Activated naive CD8-positive, alpha-beta T cell treated with anti-CD3 and anti-CD28 coated beads for 36 hours (primary cell): Measurements from ENCODE around the gene CADM1. TPM values are rescaled to one million over a fixed set of nuclear protein-coding genes. Genes with fewer than 3 reads are reported as not detected.

Experiments
- DNase-seq: peaks from one replicate; pipeline ENCODE4 v3.0.0; 2021
- H3K27ac Mint-ChIP-seq: one replicate; pipeline ENCODE4 v1.8.0; 2022; ENCODE audit warnings: mild to moderate bottlenecking, moderate library complexity, mixed read lengths
- H3K27me3 Mint-ChIP-seq: one replicate; pipeline ENCODE4 v1.8.0; 2022; ENCODE audit warnings: mild to moderate bottlenecking, mixed read lengths
- H3K36me3 Mint-ChIP-seq: one replicate; pipeline ENCODE4 v1.8.0; 2021; ENCODE audit warnings: mild to moderate bottlenecking, mixed read lengths
- H3K4me1 Mint-ChIP-seq: one replicate; pipeline ENCODE4 v1.8.0; 2021; ENCODE audit warnings: mixed read lengths
- H3K4me3 Mint-ChIP-seq: one replicate; pipeline ENCODE4 v1.8.0; 2022; ENCODE audit warnings: mild to moderate bottlenecking, moderate library complexity, mixed read lengths
- H3K9me3 Mint-ChIP-seq: one replicate; pipeline ENCODE4 v1.8.0; 2022; ENCODE audit warnings: mixed read lengths
- total RNA-seq, 2 experiments: library from RNA; stranded (reverse); gene quantifications; one replicate each; pipeline ENCODE4 v1.2.3, GENCODE V29; 2021

Gene CADM1
- total RNA-seq, 2 experiments from 2014 or later, result not detected

DNA sequence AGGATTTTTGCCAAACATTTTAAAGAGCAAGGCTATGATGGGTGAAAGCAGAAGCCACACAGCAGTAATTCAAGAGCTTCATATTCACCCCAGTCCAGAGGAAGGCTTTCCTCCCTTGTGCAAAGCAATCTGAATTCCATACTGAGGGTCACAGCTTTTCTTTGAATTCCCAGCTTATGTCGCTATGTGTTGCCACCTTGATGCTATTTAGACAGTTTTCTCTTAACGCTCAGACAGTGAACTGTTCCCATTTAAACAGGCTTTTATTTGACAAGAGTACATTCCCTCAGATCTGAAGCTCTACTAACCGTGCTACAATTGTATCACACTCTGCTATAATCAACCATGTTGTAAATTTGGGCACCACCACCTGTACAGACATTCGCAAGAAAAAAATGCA, 279.7 kb downstream of the CADM1 start:
- no peak overlapping the region for H3K4me3 Mint-ChIP-seq
- no peaks in the 10 kb centered on the region for H3K9me3 Mint-ChIP-seq
- no peaks in the 10 kb centered on the region for H3K4me1 Mint-ChIP-seq
- H3K36me3 Mint-ChIP-seq, result no peaks in the 10 kb centered on the region
- H3K27me3 Mint-ChIP-seq, result peaks cover 14% of the 10 kb centered on the region
- no peak overlapping the region for H3K27ac Mint-ChIP-seq
- no peak for DNase-seq

DNA sequence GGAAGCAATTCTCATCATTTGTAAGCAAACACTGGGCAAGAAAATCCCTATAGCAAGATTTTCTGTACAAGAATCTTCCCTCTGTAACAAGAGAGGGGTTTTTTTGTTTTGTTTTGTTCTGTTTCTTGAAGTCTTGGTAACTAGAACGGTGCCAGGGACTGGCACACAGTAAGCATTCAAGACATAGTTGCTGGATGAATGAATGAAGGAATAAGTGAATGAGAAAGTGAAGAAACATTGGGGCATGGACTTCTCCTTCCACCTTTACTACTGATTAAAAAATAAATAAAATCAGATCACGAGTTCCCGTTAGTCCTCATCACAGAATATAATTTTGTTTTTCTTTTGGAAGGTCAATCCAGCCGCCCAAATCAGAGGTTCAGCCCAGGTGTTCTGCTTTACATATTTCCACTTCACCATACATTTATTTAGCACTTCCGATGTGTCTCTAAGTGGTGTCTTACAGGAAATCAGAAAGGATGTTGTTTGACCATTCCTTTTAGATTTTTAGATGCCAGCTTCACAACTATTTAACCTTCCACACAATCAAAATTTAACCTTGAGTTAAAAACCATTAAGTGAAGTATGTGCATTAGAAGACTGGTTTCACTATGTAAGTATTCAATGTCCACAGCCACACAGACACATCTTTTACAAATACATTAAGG, 281.2 kb downstream of the CADM1 start:
- Mint-ChIP-seq H3K9me3 (no peaks in the 10 kb centered on the region), H3K4me3 (no peak overlapping the region), H3K27ac (no peak overlapping the region), H3K27me3 (peaks cover 13% of the 10 kb centered on the region), H3K4me1 (no peaks in the 10 kb centered on the region), H3K36me3 (no peaks in the 10 kb centered on the region)
- DNase-seq, result no peak

DNA sequence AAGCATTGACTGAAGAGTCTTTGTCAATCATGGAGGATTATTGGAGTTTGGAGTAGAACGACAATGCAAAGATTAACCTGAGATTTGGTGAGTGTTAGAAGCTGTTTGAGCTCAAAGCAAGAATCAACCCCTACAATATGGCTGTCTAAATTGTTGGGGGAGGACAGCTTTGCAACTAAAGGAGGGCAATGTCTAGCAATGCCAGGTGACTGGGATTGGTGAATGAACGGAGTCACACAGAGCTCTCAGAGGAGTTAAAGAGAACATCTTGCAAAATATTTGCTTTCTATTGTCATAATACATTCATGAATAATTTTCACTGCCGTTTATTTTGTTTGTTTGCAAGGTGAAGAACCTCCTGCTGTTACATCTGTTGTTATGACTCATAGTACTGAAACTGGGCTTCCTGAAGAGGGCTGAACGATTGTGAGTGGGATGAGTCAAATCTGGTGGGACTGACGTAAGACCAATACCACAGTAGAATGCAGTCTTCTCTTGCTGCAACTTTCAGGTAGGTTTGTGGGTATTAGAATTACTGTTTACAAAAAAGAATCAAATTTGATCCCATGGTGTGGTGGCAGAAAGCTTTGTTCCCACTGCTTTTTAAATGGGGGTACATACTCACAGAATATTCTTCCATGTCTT, 281.9 kb downstream of the CADM1 start:
- Mint-ChIP-seq H3K27me3 (peaks cover 13% of the 10 kb centered on the region), H3K36me3 (no peaks in the 10 kb centered on the region), H3K4me3 (no peak overlapping the region), H3K27ac (no peak overlapping the region), H3K9me3 (no peaks in the 10 kb centered on the region), H3K4me1 (no peaks in the 10 kb centered on the region)
- DNase-seq, result no peak

- Mint-ChIP-seq H3K36me3 (no peaks in the 10 kb centered on the region), H3K9me3 (no peaks in the 10 kb centered on the region), H3K4me1 (no peaks in the 10 kb centered on the region), H3K27ac (no peak overlapping the region), H3K27me3 (peaks cover 9% of the 10 kb centered on the region), H3K4me3 (no peak overlapping the region)
- DNase-seq, result no peak
These were observed 282.6 kb downstream of the CADM1 start for GRCh38 chr11:115221461-115222069.

DNA sequence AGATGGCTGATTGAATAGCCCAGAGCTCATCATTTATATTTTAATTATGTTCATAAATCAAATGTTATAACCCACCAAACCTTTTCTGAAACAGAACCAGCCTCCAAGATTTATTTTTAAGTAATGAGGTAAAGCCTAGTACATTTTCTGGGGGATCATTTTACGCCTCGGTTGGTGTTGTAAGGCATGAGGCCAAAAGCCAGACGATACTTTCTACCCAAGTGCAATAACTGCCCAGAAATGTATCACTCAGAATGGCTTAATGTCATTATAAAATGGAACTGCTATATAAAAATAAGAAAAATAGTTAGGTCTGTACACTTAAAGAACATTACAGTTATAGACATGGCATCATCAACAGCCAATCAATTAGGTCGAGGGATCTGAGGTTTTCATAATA, 283.3 kb downstream of the CADM1 start:
- H3K4me3 Mint-ChIP-seq, result no peak overlapping the region
- H3K27ac Mint-ChIP-seq, result no peak overlapping the region
- H3K9me3 Mint-ChIP-seq, result no peaks in the 10 kb centered on the region
- no peaks in the 10 kb centered on the region for H3K4me1 Mint-ChIP-seq
- no peaks in the 10 kb centered on the region for H3K36me3 Mint-ChIP-seq
- peaks cover 6% of the 10 kb centered on the region for H3K27me3 Mint-ChIP-seq
- no peak for DNase-seq

DNA sequence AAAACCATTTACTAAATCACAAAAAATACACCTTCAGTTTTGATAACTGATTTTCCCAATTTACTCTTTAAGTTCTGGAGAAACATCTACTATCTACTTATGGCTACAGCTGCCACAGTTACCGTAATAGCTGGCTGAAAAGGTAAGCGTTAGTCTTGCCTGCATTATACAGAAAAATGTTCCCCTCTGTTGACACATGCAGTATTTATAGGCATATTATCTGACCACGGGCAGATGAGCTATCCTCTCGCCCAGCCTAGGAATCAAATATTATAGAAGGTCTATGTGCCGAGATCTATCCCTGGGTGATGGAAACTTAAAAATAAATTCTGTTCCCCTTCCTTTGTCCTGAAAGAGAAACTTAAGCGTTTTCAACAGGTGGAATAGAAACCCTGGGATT, 283.8 kb downstream of the CADM1 start:
- Mint-ChIP-seq H3K9me3 (no peaks in the 10 kb centered on the region), H3K27ac (no peak overlapping the region), H3K27me3 (peaks cover 6% of the 10 kb centered on the region), H3K4me1 (no peaks in the 10 kb centered on the region), H3K4me3 (no peak overlapping the region), H3K36me3 (no peaks in the 10 kb centered on the region)
- DNase-seq, result no peak

DNA sequence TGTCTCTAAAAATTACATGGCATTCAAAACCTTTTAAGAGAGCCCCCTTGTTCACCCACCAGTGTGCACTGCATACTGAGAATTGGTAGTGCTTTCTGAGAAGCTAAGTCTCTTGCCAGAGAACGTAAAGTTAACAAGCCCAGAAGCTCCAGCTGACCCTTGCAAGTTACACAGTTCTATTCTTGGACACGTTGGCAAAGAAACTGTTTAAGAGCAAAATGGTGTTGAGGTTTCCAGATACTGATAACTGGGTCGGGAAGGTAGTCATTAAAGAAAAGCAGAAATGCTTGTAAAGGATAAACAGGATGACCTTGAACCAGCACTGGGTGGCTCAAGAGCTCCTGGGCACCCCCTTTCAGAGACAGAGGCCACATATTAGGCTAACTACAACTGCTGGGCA, 284.8 kb downstream of the CADM1 start:
- H3K27ac Mint-ChIP-seq, result no peak overlapping the region
- H3K4me3 Mint-ChIP-seq, result no peak overlapping the region
- no peak for DNase-seq
- H3K27me3 Mint-ChIP-seq, result no peaks in the 10 kb centered on the region
- H3K36me3 Mint-ChIP-seq, result no peaks in the 10 kb centered on the region
- no peaks in the 10 kb centered on the region for H3K9me3 Mint-ChIP-seq
- H3K4me1 Mint-ChIP-seq, result no peaks in the 10 kb centered on the region

DNA sequence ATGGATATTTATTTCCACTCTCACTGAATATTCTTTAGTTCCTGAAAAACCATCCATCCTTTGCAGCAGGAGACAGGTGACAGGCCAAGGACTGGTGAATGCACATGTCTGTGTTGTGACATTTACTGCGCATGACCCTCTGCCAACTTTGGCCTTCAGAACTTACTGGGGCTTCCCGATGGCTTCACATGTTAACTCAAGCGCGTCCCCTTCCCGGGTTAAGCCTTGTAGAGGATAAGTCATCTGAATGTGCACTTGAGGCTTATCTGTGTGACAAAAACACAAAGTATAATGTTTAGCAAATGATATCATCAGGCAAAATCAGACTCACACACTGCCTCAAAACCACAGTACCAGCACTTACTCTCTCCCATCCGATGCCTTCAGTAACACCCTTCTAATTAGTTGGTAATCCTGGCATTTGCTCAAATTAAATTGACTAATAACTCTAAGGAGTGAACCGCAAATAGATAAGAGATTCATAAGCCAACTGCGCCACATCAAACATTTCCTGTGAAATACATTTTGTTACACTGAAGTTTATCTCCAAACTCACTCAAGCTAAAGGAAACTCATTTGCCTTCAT, 286.4 kb downstream of the CADM1 start:
- no peaks in the 10 kb centered on the region for H3K4me1 Mint-ChIP-seq
- H3K27me3 Mint-ChIP-seq, result no peaks in the 10 kb centered on the region
- no peak for DNase-seq
- H3K27ac Mint-ChIP-seq, result no peak overlapping the region
- H3K9me3 Mint-ChIP-seq, result no peaks in the 10 kb centered on the region
- H3K4me3 Mint-ChIP-seq, result no peak overlapping the region
- no peaks in the 10 kb centered on the region for H3K36me3 Mint-ChIP-seq

DNA sequence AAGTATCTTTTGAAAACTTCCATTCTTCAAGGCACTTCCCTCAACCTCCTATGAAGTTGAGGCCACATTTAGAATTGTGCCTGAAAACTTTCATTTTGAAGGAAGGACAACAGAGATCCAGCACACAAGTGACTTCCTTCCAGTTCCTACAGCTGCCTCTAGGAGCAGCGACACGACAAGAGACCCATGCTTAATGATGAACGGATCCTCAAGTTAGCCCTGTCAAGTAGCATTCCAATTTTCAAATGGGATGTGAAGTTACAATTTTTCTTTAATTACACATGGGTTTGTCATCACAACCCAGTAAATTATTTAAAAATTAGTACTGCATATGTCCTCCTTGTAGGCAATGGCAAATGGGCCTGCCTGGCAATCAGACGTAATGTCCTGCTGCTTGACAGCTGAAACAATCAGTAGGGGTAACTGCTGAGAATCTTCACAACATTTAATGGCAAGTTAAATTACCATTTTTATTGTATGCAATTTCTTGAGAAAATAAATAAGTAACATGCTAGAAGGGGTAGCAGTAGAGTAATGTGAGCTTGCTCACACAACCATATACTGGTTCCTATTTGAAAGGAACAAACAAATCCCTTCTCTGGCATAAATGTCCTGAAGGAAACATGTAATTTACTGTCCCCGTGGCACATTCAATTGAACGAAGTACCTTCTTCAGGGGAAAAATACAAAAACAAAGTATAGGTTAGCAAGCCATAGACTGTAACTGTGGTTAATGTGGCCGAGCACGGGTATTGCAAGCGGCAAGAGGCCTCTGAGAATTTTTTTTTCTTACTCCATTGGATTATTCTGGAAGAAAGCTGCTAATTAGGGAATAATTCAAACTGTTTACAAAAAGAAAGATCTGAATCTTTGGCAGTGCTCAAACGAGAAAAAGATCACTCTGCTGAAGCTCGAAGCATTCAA, 288.3 kb downstream of the CADM1 start:
- Mint-ChIP-seq H3K27me3 (no peaks in the 10 kb centered on the region), H3K36me3 (no peaks in the 10 kb centered on the region), H3K4me3 (no peak overlapping the region), H3K4me1 (no peaks in the 10 kb centered on the region), H3K9me3 (no peaks in the 10 kb centered on the region), H3K27ac (no peak overlapping the region)
- no peak for DNase-seq

GRCh38 chr11:115214644-115215234, 289.5 kb downstream of the CADM1 start:
- no peak overlapping the region for H3K4me3 Mint-ChIP-seq
- H3K4me1 Mint-ChIP-seq, result no peaks in the 10 kb centered on the region
- DNase-seq, result no peak
- no peaks in the 10 kb centered on the region for H3K36me3 Mint-ChIP-seq
- H3K9me3 Mint-ChIP-seq, result no peaks in the 10 kb centered on the region
- H3K27me3 Mint-ChIP-seq, result no peaks in the 10 kb centered on the region
- no peak overlapping the region for H3K27ac Mint-ChIP-seq

GRCh38 chr11:115213007-115213406, 291.2 kb downstream of the CADM1 start:
- no peaks in the 10 kb centered on the region for H3K36me3 Mint-ChIP-seq
- H3K27me3 Mint-ChIP-seq, result no peaks in the 10 kb centered on the region
- no peak overlapping the region for H3K27ac Mint-ChIP-seq
- no peak for DNase-seq
- H3K9me3 Mint-ChIP-seq, result no peaks in the 10 kb centered on the region
- no peak overlapping the region for H3K4me3 Mint-ChIP-seq
- H3K4me1 Mint-ChIP-seq, result no peaks in the 10 kb centered on the region

DNA sequence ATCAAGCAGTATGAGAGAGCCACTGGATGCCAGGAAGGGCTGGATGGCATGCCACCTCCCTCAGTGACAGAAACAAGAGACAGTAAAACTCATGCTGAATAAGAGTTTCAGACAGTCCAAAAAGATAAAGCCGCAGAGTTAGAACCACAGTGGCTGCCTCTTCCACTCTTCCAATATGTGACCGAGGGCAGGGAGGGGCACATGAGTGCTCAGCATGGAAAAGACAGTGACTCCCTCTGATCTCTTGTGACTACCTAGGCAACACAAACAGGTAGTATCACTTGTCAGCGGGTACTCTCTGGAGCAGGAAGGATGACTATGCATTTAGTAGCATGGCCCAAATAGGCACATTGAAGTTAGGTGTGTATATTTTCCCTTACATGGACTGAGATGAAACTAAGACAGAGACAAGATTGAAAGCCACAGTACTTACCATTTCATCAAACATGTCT, 295.4 kb downstream of the CADM1 start:
- no peak for DNase-seq
- Mint-ChIP-seq H3K36me3 (no peaks in the 10 kb centered on the region), H3K4me1 (no peaks in the 10 kb centered on the region), H3K27me3 (no peaks in the 10 kb centered on the region), H3K4me3 (no peak overlapping the region), H3K27ac (no peak overlapping the region), H3K9me3 (no peaks in the 10 kb centered on the region)

GRCh38 chr11:115207916-115208315, 296.3 kb downstream of the CADM1 start:
- Mint-ChIP-seq H3K4me1 (no peaks in the 10 kb centered on the region), H3K4me3 (no peak overlapping the region), H3K27me3 (no peaks in the 10 kb centered on the region)

DNA sequence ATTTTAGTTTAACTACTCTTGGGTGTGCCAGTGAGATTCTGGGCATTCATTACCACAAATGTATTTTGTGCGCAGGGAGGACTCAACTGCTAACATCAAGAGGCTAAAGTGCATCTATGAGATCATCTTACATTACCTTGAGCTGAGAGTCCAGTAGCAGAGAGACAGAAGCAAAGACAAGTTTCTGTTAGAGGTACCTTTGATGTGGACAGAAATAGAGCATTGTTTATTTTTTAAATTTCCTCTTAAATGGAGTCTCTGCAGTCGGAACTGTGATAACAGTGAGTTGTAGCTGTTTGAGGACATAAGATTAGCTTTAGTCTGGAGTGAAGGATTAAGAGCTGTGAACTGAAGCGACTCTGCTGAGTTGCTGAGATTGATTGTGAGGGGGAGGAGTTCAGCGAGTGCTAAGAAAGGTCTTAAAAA, 297.0 kb downstream of the CADM1 start:
- H3K9me3 Mint-ChIP-seq, result no peaks in the 10 kb centered on the region
- no peak for DNase-seq
- no peaks in the 10 kb centered on the region for H3K27me3 Mint-ChIP-seq
- no peak overlapping the region for H3K4me3 Mint-ChIP-seq
- H3K4me1 Mint-ChIP-seq, result no peaks in the 10 kb centered on the region
- no peak overlapping the region for H3K27ac Mint-ChIP-seq
- H3K36me3 Mint-ChIP-seq, result no peaks in the 10 kb centered on the region

More at GRCh38 chr11:115207916-115208315, 296.3 kb downstream of the CADM1 start:
- DNase-seq, result no peak
- Mint-ChIP-seq H3K9me3 (no peaks in the 10 kb centered on the region), H3K27ac (no peak overlapping the region), H3K36me3 (no peaks in the 10 kb centered on the region)
